H9 (cell line): ENCODE results near the gene PCSK9. TPM values are rescaled to one million over a fixed set of nuclear protein-coding genes. Genes with fewer than 3 reads are reported as not detected.
A peak's percentile ranks its signal among the peaks of the same experiment; 100 is the strongest.

Experiments
- DNase-seq: peaks from one replicate; pipeline ENCODE4 v3.0.0-alpha.2; 2017
- H2AFZ ChIP-seq: one replicate; pipeline ENCODE4 v1.6.1; 2013; ENCODE audit warnings: mild to moderate bottlenecking, low read length, control low read depth, moderate library complexity
- H2AK5ac ChIP-seq: 2 replicates; pipeline ENCODE4 v1.6.1; 2013; ENCODE audit warnings: low read length, control low read depth, mixed read lengths; ENCODE audit not compliant: insufficient read length
- H2BK120ac ChIP-seq: one replicate; pipeline ENCODE4 v1.6.1; 2013; ENCODE audit warnings: low read depth, mild to moderate bottlenecking, low read length, control low read depth, inconsistent platforms; ENCODE audit not compliant: poor library complexity, severe bottlenecking
- H2BK12ac ChIP-seq: 2 replicates; pipeline ENCODE4 v1.6.1; 2013; ENCODE audit warnings: low read length, control low read depth, mixed read lengths, low read depth; ENCODE audit not compliant: insufficient read length
- H2BK15ac ChIP-seq: 2 replicates; pipeline ENCODE4 v1.6.1; 2013; ENCODE audit warnings: low read depth, low read length, control low read depth
- H2BK20ac ChIP-seq: one replicate; pipeline ENCODE4 v1.6.1; 2013; ENCODE audit warnings: low read depth, mild to moderate bottlenecking, low read length, control low read depth, inconsistent platforms; ENCODE audit not compliant: poor library complexity, severe bottlenecking
- H2BK5ac ChIP-seq: 2 replicates; pipeline ENCODE4 v1.6.1; 2013; ENCODE audit warnings: low read length, control low read depth, mixed read lengths; ENCODE audit not compliant: insufficient read length
- H3K14ac ChIP-seq: 2 replicates; pipeline ENCODE4 v1.6.1; 2013; ENCODE audit warnings: low read length, control low read depth; ENCODE audit not compliant: insufficient read depth
- H3K18ac ChIP-seq: 2 replicates; pipeline ENCODE4 v1.6.1; 2013; ENCODE audit warnings: low read depth, mild to moderate bottlenecking, mixed read lengths, low read length, control low read depth; ENCODE audit not compliant: insufficient read length
- H3K23ac ChIP-seq: 2 replicates; pipeline ENCODE4 v1.6.1; 2013; ENCODE audit warnings: low read length, control low read depth, mixed read lengths, low read depth; ENCODE audit not compliant: insufficient read length
- H3K23me2 ChIP-seq: 2 replicates; pipeline ENCODE4 v1.6.1; 2013; ENCODE audit warnings: low read depth, mild to moderate bottlenecking, mixed read lengths, low read length, control low read depth; ENCODE audit not compliant: insufficient read length, poor library complexity, severe bottlenecking
- H3K27ac ChIP-seq: 2 replicates; pipeline ENCODE4 v1.5.1; 2013; ENCODE audit warnings: low read length, control low read depth, mixed read lengths, low read depth; ENCODE audit not compliant: insufficient read length
- H3K27me3 ChIP-seq: 2 replicates; pipeline ENCODE4 v1.6.1; 2013; ENCODE audit warnings: low read length, control low read depth, inconsistent platforms; ENCODE audit not compliant: insufficient read depth
- H3K4ac ChIP-seq: 2 replicates; pipeline ENCODE4 v1.6.1; 2013; ENCODE audit warnings: low read depth, mild to moderate bottlenecking, control low read depth, inconsistent platforms, low read length, moderate library complexity
- H3K4me1 ChIP-seq: 2 replicates; pipeline ENCODE4 v1.6.1; 2013; ENCODE audit warnings: low read length, control low read depth, inconsistent platforms; ENCODE audit not compliant: insufficient read depth
- H3K4me2 ChIP-seq: 2 replicates; pipeline ENCODE4 v1.6.1; 2013; ENCODE audit warnings: low read length, control low read depth, mixed read lengths; ENCODE audit not compliant: insufficient read length, insufficient read depth
- H3K56ac ChIP-seq: 2 replicates; pipeline ENCODE4 v1.6.1; 2013; ENCODE audit warnings: low read depth, mild to moderate bottlenecking, mixed read lengths, low read length, control low read depth; ENCODE audit not compliant: insufficient read length
- H3K79me1 ChIP-seq: 2 replicates; pipeline ENCODE4 v1.6.1; 2013; ENCODE audit warnings: low read depth, mild to moderate bottlenecking, moderate library complexity, low read length, control low read depth, inconsistent platforms; ENCODE audit not compliant: insufficient read depth, poor library complexity, severe bottlenecking
- H3K79me2 ChIP-seq: 2 replicates; pipeline ENCODE4 v1.6.1; 2013; ENCODE audit warnings: low read length, control low read depth, inconsistent platforms; ENCODE audit not compliant: insufficient read depth
- H3K9ac ChIP-seq: 2 replicates; pipeline ENCODE4 v1.6.1; 2013; ENCODE audit warnings: low read length, control low read depth, mixed read lengths; ENCODE audit not compliant: insufficient read length; ENCODE audit errors: extremely low read depth
- H3K9me3 ChIP-seq: one replicate; pipeline ENCODE4 v1.6.1; 2013; ENCODE audit warnings: low read depth, low read length, inconsistent platforms; ENCODE audit not compliant: control insufficient read depth
- H3T11ph ChIP-seq: one replicate; pipeline ENCODE4 v1.6.1; 2013; ENCODE audit warnings: mild to moderate bottlenecking, low read length, control low read depth, inconsistent platforms
- H4K20me1 ChIP-seq: one replicate; pipeline ENCODE4 v1.6.1; 2013; ENCODE audit not compliant: control insufficient read depth, insufficient read length, insufficient read depth
- H4K5ac ChIP-seq: 2 replicates; pipeline ENCODE4 v1.6.1; 2013; ENCODE audit warnings: low read depth, mild to moderate bottlenecking, mixed read lengths, low read length, control low read depth; ENCODE audit not compliant: insufficient read length
- H4K8ac ChIP-seq: replicated peaks from 2 replicates; pipeline ENCODE4 v1.6.1; 2013; ENCODE audit warnings: low read length, control low read depth, mixed read lengths, low read depth; ENCODE audit not compliant: insufficient read length
- H4K91ac ChIP-seq: 2 replicates; pipeline ENCODE4 v1.6.1; 2013; ENCODE audit warnings: low read depth, mild to moderate bottlenecking, moderate library complexity, mixed read lengths, low read length, control low read depth; ENCODE audit not compliant: insufficient read length
- H3K27ac Mint-ChIP-seq, 3 experiments: 2 replicates in 2 of 3; 3 replicates in 1 of 3; pipeline ENCODE4 v1.8.0; 2020 to 2021; ENCODE audit warnings: mixed read lengths in 3 of 3, mild to moderate bottlenecking in 1 of 3, moderate library complexity in 1 of 3
- H3K27me3 Mint-ChIP-seq: 2 replicates; pipeline ENCODE4 v1.8.0; 2021; ENCODE audit warnings: low read depth, mild to moderate bottlenecking, moderate library complexity, mixed read lengths
- H3K36me3 Mint-ChIP-seq, 3 experiments: 2 replicates in 2 of 3; 3 replicates in 1 of 3; pipeline ENCODE4 v1.8.0; 2020 to 2021; ENCODE audit warnings: low read depth in 3 of 3, mixed read lengths in 3 of 3; ENCODE audit not compliant: insufficient read depth in 1 of 3
- H3K4me1 Mint-ChIP-seq, 2 experiments: 2 replicates each; pipeline ENCODE4 v1.8.0; 2020; ENCODE audit warnings: mixed read lengths in 2 of 2
- H3K4me3 Mint-ChIP-seq, 2 experiments: 2 replicates in 1 of 2; 3 replicates in 1 of 2; pipeline ENCODE4 v1.8.0; 2020 to 2021; ENCODE audit warnings: mild to moderate bottlenecking in 2 of 2, mixed read lengths in 2 of 2, moderate library complexity in 1 of 2
- H3K9me3 Mint-ChIP-seq, 2 experiments: 2 replicates in 1 of 2; 3 replicates in 1 of 2; pipeline ENCODE4 v1.8.0; 2020; ENCODE audit warnings: mild to moderate bottlenecking in 2 of 2, mixed read lengths in 2 of 2, moderate library complexity in 1 of 2
- CTCF ChIP-seq: fragments of 200-600 bp; sonication (generic); conservative IDR thresholded peaks from 3 replicates; pipeline ENCODE4 v1.8.0; 2021; ENCODE audit warnings: antibody characterized with exemption, mild to moderate bottlenecking
- WGBS: extraction: QIAGEN DNeasy Blood & Tissue Kit; methylation state at CpG from one replicate; pipeline ENCODE4 v1.1.7; 2013; ENCODE audit warnings: missing lambda C conversion rate, low lambda C conversion rate, mixed read lengths; ENCODE audit not compliant: insufficient read length; ENCODE audit errors: extremely low coverage; 5-methylcytosine and 5-hydroxymethylcytosine counted together
- total RNA-seq: library from RNA; stranded (reverse); gene quantifications from 2 replicates; pipeline ENCODE4 v1.2.1, GENCODE V29; 2021

Gene PCSK9
- total RNA-seq, 1 experiment from 2014 or later = 75.1 TPM

DNA sequence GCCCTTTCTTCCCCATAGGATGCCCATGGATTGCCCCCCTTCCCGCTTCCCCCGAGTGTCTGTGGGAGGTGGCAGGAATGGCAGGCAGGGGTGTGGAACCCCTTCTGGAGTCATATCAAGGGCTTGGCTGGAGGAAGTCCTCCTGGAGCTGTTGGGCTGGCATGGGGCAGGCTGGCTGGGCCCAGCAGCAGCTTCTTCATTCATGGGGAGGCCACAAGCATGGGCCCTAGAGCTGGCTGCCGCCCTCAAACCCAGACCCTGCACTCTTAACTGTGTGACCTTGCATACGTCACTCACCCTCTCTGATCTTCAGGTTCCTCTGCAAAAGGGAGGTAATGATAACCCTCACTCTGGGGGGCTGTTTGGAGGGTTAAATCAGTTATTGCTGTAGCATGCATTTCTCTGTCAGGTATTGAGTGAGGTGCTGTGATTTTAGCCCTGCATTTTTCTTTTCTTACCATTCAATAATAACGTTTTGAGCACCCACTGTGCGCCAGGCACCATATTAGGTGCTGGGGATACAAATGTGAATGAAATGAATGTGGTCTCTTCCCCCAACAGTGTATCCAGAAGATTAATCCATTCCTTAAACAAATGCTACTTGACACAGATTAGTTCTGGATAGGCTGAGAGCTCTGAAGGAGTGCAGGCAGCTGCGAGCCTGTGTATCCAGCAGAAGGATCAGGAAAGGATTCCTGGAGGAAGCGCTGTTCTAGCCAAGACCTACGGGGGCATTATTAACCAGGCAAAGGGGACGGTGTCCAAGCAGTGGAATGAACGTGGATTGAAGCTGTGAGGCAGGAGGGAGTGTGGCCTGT is 9.3 kb downstream of the PCSK9 start:
- Mint-ChIP-seq H3K4me3 (no peak overlapping the region), H3K27ac (peak overlapping the region; percentile 29 to 93 (median 40); a peak in 4 of 7 replicates), H3K9me3 (no peaks in the 10 kb centered on the region), H3K36me3 (peaks cover 16 to 56% (median 23%) of the 10 kb centered on the region in 3 experiments; a peak in 6 of 7 replicates), H3K27me3 (no peaks in the 10 kb centered on the region), H3K4me1 (peaks cover 0 to 2% of the 10 kb centered on the region in 2 experiments; a peak in 1 of 4 replicates)
- no peak overlapping the region for H3K4ac ChIP-seq
- peaks cover under 1% of the 10 kb centered on the region; the same call in 1 of the 2 replicates for H3K79me2 ChIP-seq
- no peak overlapping the region for H4K5ac ChIP-seq
- H2AFZ ChIP-seq = no peak overlapping the region
- no peak overlapping the region for H4K91ac ChIP-seq
- H2BK20ac ChIP-seq = no peak overlapping the region
- H3K79me1 ChIP-seq = no peaks in the 10 kb centered on the region
- no peak overlapping the region for H2BK15ac ChIP-seq
- H3K4me1 ChIP-seq = no peaks in the 10 kb centered on the region
- TF ChIP-seq CTCF = no peak
- H3K27ac ChIP-seq = no peak overlapping the region
- H3K56ac ChIP-seq = no peak overlapping the region
- no peak overlapping the region for H3K18ac ChIP-seq
- H3K27me3 ChIP-seq = no peaks in the 10 kb centered on the region
- WGBS = no CpG with 5 or more reads among the region's 11 CpGs
- H3K23ac ChIP-seq = no peak overlapping the region
- H3K23me2 ChIP-seq = no peaks in the 10 kb centered on the region
- no peak for DNase-seq
- no peak overlapping the region for H2BK5ac ChIP-seq
- no peak overlapping the region for H3K9ac ChIP-seq
- H3K14ac ChIP-seq = no peak overlapping the region
- no peak overlapping the region for H2AK5ac ChIP-seq
- no peaks in the 10 kb centered on the region for H3K9me3 ChIP-seq
- H2BK120ac ChIP-seq = no peak overlapping the region
- H4K8ac ChIP-seq = no peak overlapping the region
- peaks cover 2% of the 10 kb centered on the region for H4K20me1 ChIP-seq
- no peak overlapping the region for H2BK12ac ChIP-seq
- H3T11ph ChIP-seq = no peak overlapping the region
- H3K4me2 ChIP-seq = no peak overlapping the region
